Effector memory CD4-positive, alpha-beta T cell (primary cell): Measurements from ENCODE around the gene HACD1.

Experiments
- DNase-seq, 3 donors: peaks; one replicate each; pipeline ENCODE4 v3.0.0-alpha.2; 2020
- H3K27ac ChIP-seq: 2 replicates; pipeline ENCODE4 v1.7.0; 2013; ENCODE audit warnings: mild to moderate bottlenecking, low read length, moderate library complexity; ENCODE audit not compliant: insufficient read depth, poor library complexity, severe bottlenecking
- H3K27me3 ChIP-seq: replicated peaks from 2 replicates; pipeline ENCODE4 v1.7.0; 2013; ENCODE audit warnings: mild to moderate bottlenecking, low read length; ENCODE audit not compliant: insufficient read depth, control insufficient read depth, poor library complexity, severe bottlenecking
- H3K36me3 ChIP-seq: 2 replicates; pipeline ENCODE4 v1.7.0; 2013; ENCODE audit warnings: mild to moderate bottlenecking, low read length, moderate library complexity; ENCODE audit not compliant: control insufficient read depth, insufficient read depth
- H3K4me1 ChIP-seq: 2 replicates; pipeline ENCODE4 v1.7.0; 2013; ENCODE audit warnings: low read length, mild to moderate bottlenecking; ENCODE audit not compliant: control insufficient read depth, insufficient read depth, poor library complexity, severe bottlenecking
- H3K4me3 ChIP-seq: 2 replicates; pipeline ENCODE4 v1.7.0; 2013; ENCODE audit warnings: low read length, low read depth, mild to moderate bottlenecking; ENCODE audit not compliant: insufficient read depth, poor library complexity, severe bottlenecking
- H3K9me3 ChIP-seq: 2 replicates; pipeline ENCODE4 v1.7.0; 2013; ENCODE audit warnings: mild to moderate bottlenecking, low read length, moderate library complexity; ENCODE audit not compliant: control insufficient read depth

Gene HACD1

DNA sequence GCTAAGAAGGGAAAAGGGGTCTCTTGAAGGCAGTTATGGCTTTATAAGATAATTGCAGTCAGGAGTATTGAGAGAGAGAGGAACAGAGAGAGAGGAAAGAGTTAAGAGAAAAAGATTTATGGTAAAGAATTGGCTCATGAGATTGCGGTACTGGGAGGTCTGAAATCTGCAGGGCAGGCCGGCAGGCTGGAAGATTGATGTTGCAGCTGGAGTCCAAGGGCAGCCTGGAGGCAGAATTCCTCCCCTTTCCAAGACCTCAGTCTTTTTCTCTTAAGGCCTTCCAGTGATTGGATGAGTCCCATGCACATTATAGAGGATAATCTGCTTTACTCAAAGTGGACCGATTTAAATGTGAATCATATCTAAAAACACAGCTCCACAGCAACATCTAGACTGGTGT, 68.4 kb downstream of the HACD1 start:
- no peak overlapping the region for H3K4me3 ChIP-seq
- H3K4me1 ChIP-seq: no peaks in the 10 kb centered on the region
- H3K36me3 ChIP-seq: no peaks in the 10 kb centered on the region

DNA sequence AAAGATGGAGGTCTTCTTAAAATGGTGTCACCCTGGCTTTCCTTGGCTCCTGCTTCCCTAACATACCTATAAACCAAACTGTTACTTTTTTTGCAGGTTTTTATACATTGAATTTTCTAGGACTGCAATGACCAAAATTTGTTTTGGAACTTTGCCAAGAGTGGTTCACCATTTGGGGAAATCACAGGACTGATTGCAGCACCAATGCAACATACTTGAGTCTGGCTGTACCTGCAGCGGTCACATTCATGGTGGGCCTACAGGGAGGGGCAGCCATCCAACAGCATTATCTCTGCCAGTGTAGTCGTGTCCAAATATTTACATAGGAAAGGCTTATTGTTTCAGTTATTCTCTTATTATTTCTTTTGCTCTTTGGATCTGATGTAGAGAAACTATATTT, 69.0 kb downstream of the HACD1 start:
- Histone ChIP-seq H3K27ac (no peak overlapping the region), H3K27me3 (no peaks in the 10 kb centered on the region), H3K4me3 (no peak overlapping the region), H3K4me1 (no peaks in the 10 kb centered on the region), H3K36me3 (no peaks in the 10 kb centered on the region), H3K9me3 (no peaks in the 10 kb centered on the region)
- no peak for DNase-seq

More for the DNA sequence above, 68.4 kb downstream of the HACD1 start:
- H3K9me3 ChIP-seq: no peaks in the 10 kb centered on the region
- no peak overlapping the region for H3K27ac ChIP-seq
- DNase-seq: no peak
- no peaks in the 10 kb centered on the region for H3K27me3 ChIP-seq

DNA sequence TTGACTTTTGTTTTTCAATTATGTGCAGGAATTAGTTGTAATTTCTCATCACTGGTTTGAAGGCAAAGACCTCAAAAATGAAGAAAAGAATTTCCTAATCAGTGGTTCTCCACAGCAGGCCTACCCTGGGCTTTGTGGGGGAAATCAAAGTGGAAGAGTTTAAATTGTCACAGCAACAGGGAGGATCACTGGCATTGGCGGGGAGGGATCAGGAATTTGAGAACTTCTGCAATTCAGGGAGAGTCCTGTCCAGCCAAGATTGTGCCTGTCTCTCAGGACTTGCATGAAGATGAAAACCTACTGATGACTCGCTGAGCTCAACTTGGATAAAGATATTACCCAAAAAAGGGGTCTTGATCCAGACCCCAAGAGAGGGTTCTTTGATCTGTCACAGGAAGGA, 70.1 kb downstream of the HACD1 start:
- no peaks in the 10 kb centered on the region for H3K27me3 ChIP-seq
- DNase-seq: no peak
- no peak overlapping the region for H3K4me3 ChIP-seq
- H3K4me1 ChIP-seq: no peaks in the 10 kb centered on the region
- H3K9me3 ChIP-seq: no peaks in the 10 kb centered on the region
- no peaks in the 10 kb centered on the region for H3K36me3 ChIP-seq
- no peak overlapping the region for H3K27ac ChIP-seq

DNA sequence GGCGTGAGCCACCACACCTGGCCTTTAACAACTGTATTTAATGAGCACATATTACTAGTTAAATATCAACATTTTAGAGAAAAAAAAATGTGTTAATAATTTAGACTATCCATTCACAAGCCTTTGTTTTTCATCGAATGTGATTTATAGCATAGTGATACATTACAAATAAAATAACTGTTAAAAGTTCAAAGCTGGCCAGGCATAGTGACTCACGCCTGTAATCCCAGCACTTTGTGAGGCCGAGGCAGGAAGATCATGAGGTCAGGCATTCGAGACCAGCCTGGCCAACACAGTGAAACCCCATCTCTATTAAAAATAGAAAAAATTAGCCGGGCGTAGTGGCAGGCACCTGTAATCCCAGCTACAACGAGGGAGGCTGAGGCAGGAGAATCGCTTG, 72.7 kb downstream of the HACD1 start:
- no peaks in the 10 kb centered on the region for H3K9me3 ChIP-seq
- H3K27me3 ChIP-seq: no peaks in the 10 kb centered on the region
- DNase-seq: no peak
- no peaks in the 10 kb centered on the region for H3K36me3 ChIP-seq
- no peaks in the 10 kb centered on the region for H3K4me1 ChIP-seq
- H3K27ac ChIP-seq: no peak overlapping the region
- H3K4me3 ChIP-seq: no peak overlapping the region
